LNCAP (cell line): ENCODE measurements around the gene C1orf198.

ENCODE experiments used
- CTCF ChIP-seq: fragments of 450-650 bp; IDR thresholded peaks from 2 replicates; pipeline ENCODE4 v1.5.1; 2017; ENCODE audit warnings: mild to moderate bottlenecking

Gene C1orf198

GRCh38 chr1:230909974-230910754, 41.8 kb upstream of the C1orf198 start:
- no peak for TF ChIP-seq CTCF

DNA sequence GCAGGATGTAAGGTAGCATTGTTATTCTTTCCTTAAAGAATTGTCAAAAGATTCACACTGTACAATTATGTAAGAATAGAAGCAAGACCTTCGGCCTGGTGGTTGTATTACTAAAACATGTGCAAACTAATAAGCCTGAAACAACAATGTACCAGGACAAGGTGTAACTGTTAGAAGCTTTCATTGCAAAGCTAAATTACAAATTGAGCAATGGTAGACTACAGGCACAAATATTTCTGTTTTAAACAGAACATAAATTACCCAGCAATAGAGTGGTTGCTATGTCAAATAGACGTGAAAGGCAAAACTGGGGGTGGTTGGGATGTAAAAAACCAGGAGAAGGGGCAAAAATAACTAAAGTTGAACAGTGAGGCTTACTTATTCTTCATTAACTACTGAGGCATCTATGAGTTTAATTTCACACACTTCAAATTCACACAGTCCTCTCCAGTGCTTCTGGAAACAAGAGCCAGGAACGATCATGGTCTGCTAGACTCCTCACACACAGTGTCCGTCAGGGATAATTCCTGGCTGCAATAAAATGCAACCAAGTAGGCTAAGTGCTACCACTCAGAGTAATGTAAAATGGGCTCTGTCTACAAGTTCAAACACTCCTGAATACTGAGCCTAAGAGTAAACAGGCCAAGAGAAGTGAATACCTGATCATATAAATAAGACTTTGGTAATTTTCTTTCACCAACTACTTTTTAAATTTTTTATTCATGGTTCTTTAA, 39.3 kb upstream of the C1orf198 start:
- no peak for TF ChIP-seq CTCF

GRCh38 chr1:230906226-230906625, 37.9 kb upstream of the C1orf198 start:
- no peak for TF ChIP-seq CTCF

GRCh38 chr1:230905733-230906132, 37.4 kb upstream of the C1orf198 start:
- TF ChIP-seq CTCF: no peak

DNA sequence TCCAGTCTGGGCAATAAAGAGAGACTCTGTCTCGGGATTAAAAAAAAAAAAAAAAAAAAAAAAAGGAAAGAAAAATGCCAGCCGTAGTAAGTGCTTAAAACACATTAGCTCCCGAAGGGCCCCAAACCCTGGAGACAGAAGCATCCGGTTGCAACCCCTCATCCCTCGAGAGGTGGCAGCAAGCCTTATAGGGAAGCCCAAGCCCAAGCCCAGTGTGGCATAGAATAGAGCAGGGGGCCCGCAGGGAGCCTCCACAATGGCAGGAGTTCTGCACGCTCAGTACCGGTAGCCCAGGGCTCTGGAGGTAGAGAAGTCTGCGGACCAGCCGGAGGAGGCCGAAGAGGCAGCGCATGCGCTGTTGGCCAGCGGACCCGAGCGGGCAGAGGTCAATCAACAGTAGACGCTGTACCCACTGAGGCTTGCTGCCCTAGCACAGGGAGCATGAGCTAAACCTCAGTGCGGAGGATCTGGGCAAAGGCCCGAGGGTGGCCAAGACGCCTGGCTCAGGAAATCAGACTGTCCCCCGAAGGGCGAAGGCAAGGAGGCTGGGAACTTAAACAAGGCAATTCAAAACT, 34.1 kb upstream of the C1orf198 start:
- TF ChIP-seq CTCF: no peak

- TF ChIP-seq CTCF: no peak
Observed at GRCh38 chr1:230901671-230902070, 33.4 kb upstream of the C1orf198 start.

DNA sequence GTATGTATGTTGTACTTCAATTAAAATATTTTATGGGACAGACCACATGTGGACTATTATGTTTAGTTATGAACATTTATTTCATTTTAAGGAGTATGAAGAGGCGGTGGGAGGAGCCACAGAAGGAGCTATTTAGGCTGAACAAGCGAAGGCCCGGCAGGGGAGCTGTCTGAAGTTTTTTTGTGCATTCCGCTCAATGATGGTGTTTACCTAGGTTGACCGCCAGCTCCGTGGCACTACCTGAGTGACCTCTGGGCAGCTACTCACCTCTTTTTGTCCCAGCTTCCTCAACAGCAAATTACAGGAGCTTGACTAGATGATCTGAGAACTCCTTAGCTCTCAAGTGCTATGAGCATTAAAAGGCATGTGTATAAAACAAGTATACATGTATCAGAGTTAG, 32.7 kb upstream of the C1orf198 start:
- TF ChIP-seq CTCF: no peak
